Nephron progenitor cell (in vitro differentiated cells): ENCODE results near the gene SMG1.
"Not testable (repeated sequence)": the region's sequence is repeated elsewhere in the genome, so short reads cannot be mapped to it uniquely, and the experiment has no call there.

Source experiments
- DNase-seq: peaks from one replicate; pipeline ENCODE4 v3.0.0; 2021
- H3K27ac Mint-ChIP-seq: 2 replicates; pipeline ENCODE4 v1.8.0; 2021; ENCODE audit warnings: mild to moderate bottlenecking, moderate library complexity, mixed read lengths
- H3K27me3 Mint-ChIP-seq: 2 replicates; pipeline ENCODE4 v1.8.0; 2021; ENCODE audit warnings: mild to moderate bottlenecking, low read depth, mixed read lengths; ENCODE audit not compliant: poor library complexity
- H3K36me3 Mint-ChIP-seq: 2 replicates; pipeline ENCODE4 v1.8.0; 2021; ENCODE audit warnings: low read depth, mixed read lengths
- H3K4me1 Mint-ChIP-seq: 2 replicates; pipeline ENCODE4 v1.8.0; 2021; ENCODE audit warnings: mixed read lengths
- H3K4me3 Mint-ChIP-seq: 2 replicates; pipeline ENCODE4 v1.8.0; 2021; ENCODE audit warnings: mild to moderate bottlenecking, moderate library complexity, mixed read lengths
- H3K9me3 Mint-ChIP-seq: 2 replicates; pipeline ENCODE4 v1.8.0; 2021; ENCODE audit warnings: mild to moderate bottlenecking, moderate library complexity, mixed read lengths
- TF ChIP-seq, protein P1 (sequence below): fragments of 200-600 bp; sonication (generic); IDR thresholded peaks from 2 replicates; pipeline ENCODE4 v1.5.0; 2021; ENCODE audit warnings: antibody characterized with exemption

SMG1 gene

GRCh38 chr16:18925986-18926865 is at the start of gene SMG1:
Gene SMG1, minus strand, starts transcription at chr16:18926408. Its CDS starts 367 bp downstream, at chr16:18926041.
- not testable (repeated sequence) for H3K9me3 Mint-ChIP-seq
- peaks cover 31% of the 10 kb centered on the region for H3K4me1 Mint-ChIP-seq
- H3K4me3 Mint-ChIP-seq: peak within 1 kb of the TSS; percentile 96

DNA sequence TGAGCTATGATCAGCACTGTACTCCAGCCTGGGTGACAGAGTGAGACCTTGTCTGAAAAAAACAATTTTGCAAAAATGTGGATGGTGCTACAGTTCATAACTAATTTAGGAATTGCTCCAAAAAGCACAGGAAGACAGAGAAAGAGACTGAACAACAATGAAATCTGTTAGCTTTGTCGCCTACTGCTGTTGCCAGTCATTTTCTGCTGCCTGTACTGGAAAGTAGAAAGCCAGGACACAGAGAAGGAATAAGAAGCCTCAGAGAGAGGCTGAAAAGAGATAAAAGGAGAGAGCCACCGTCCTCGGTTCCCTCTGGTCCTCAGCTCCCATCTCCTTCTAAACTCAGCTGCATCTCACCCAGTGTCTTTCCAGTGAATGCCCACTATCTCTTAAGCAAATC is 48.9 kb upstream of the SMG1 start:
- Mint-ChIP-seq H3K27ac (no peak overlapping the region), H3K27me3 (peaks cover 33% of the 10 kb centered on the region), H3K4me3 (no peak overlapping the region), H3K9me3 (no peaks in the 10 kb centered on the region), H3K36me3 (no peaks in the 10 kb centered on the region), H3K4me1 (no peaks in the 10 kb centered on the region)
- TF ChIP-seq, protein P1, sequence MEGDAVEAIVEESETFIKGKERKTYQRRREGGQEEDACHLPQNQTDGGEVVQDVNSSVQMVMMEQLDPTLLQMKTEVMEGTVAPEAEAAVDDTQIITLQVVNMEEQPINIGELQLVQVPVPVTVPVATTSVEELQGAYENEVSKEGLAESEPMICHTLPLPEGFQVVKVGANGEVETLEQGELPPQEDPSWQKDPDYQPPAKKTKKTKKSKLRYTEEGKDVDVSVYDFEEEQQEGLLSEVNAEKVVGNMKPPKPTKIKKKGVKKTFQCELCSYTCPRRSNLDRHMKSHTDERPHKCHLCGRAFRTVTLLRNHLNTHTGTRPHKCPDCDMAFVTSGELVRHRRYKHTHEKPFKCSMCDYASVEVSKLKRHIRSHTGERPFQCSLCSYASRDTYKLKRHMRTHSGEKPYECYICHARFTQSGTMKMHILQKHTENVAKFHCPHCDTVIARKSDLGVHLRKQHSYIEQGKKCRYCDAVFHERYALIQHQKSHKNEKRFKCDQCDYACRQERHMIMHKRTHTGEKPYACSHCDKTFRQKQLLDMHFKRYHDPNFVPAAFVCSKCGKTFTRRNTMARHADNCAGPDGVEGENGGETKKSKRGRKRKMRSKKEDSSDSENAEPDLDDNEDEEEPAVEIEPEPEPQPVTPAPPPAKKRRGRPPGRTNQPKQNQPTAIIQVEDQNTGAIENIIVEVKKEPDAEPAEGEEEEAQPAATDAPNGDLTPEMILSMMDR: no peak
- DNase-seq: no peak

More at GRCh38 chr16:18925986-18926865, at the start of gene SMG1:
- H3K27me3 Mint-ChIP-seq, H3K36me3 Mint-ChIP-seq: not testable (repeated sequence)
- peak; percentile 96 for DNase-seq
- peak within 1 kb of the TSS; percentile 99 for H3K27ac Mint-ChIP-seq

GRCh38 chr16:18969855-18970240 is 43.6 kb upstream of the SMG1 start:
- TF ChIP-seq, protein P1: no peak
- no peaks in the 10 kb centered on the region for H3K36me3 Mint-ChIP-seq

DNA sequence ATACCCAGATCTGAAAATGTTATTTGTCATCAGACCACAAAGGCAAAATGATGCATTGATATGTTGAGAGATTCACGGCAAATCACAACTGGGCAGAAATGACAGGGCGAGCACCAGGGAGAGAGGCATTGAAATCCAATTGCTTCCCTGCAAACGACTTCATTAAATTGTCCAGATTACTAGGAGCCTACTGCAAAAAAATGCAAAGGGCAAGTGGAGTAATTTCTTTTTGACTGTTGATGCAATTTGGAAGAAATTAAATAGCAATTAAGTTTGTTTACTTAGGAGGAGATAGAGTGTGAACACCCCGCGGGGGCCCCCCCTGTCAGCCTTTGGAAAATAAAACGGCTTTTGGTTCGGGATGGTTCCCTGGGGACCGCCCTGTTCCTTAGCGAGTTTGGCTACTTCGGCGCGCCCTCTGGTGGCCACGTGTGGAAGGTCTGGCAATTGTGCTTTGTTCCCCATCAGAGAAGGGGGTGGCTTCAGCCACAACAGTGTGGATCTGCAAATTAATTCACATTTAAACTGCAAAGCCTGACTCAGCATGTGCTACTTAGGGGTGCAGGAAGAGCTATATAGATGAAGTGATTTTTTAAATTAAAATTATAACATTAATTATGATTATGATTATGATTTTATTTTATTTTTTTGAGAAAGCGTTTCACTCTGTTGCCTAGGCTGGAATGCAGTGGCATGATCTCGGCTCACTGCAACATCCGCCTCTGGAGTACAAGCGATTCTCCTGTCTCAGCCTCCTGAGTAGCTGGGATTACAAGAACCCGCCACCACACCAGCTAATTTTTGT is 43.0 kb upstream of the SMG1 start:
- H3K9me3 Mint-ChIP-seq: no peaks in the 10 kb centered on the region
- H3K4me1 Mint-ChIP-seq: peaks cover 10% of the 10 kb centered on the region
- TF ChIP-seq, protein P1: peak; percentile 95
- no peak overlapping the region for H3K27ac Mint-ChIP-seq
- H3K27me3 Mint-ChIP-seq: peaks cover 50% of the 10 kb centered on the region
- peak; percentile 96 for DNase-seq
- peak overlapping the region; percentile 54 for H3K4me3 Mint-ChIP-seq
- H3K36me3 Mint-ChIP-seq: no peaks in the 10 kb centered on the region

More at GRCh38 chr16:18969855-18970240, 43.6 kb upstream of the SMG1 start:
- H3K27ac Mint-ChIP-seq: no peak overlapping the region
- no peak overlapping the region for H3K4me3 Mint-ChIP-seq
- H3K9me3 Mint-ChIP-seq: no peaks in the 10 kb centered on the region
- no peak for DNase-seq
- peaks cover 10% of the 10 kb centered on the region for H3K4me1 Mint-ChIP-seq
- peaks cover 45% of the 10 kb centered on the region for H3K27me3 Mint-ChIP-seq

- H3K27me3 Mint-ChIP-seq: peaks cover 49% of the 10 kb centered on the region
- TF ChIP-seq, protein P1: no peak
- no peak for DNase-seq
- no peaks in the 10 kb centered on the region for H3K36me3 Mint-ChIP-seq
- H3K27ac Mint-ChIP-seq: no peak overlapping the region
- H3K4me1 Mint-ChIP-seq: peaks cover 10% of the 10 kb centered on the region
- H3K9me3 Mint-ChIP-seq: no peaks in the 10 kb centered on the region
- H3K4me3 Mint-ChIP-seq: no peak overlapping the region
These were observed 40.6 kb upstream of the SMG1 start for GRCh38 chr16:18966791-18967190.

DNA sequence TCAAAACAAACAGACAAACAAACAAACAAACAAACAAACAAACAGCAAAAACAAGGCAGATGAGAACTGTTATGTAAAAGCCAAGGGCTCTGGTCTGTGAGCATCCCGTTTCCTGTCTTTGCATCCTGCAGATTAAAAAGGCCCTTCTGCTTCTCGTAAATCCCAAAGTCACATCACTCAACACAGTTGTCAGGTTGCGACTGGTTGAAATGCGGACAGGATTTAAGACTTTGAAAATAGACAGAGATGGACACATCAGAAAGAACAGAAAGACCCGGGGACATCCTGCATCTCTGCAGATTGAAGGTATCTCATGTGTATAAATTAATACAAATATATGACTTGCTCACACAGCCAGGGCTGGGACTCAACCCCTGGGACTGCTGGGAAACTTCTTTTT is 39.3 kb upstream of the SMG1 start:
- no peak for DNase-seq
- Mint-ChIP-seq H3K9me3 (no peaks in the 10 kb centered on the region), H3K27me3 (peaks cover 46% of the 10 kb centered on the region), H3K4me1 (peaks cover 10% of the 10 kb centered on the region), H3K27ac (no peak overlapping the region), H3K4me3 (no peak overlapping the region), H3K36me3 (no peaks in the 10 kb centered on the region)
- TF ChIP-seq, protein P1: no peak
